HEK293 (cell line): ENCODE measurements around the gene NCAPG2.

Experiments
- CTCF ChIA-PET: fragments of 350-600 bp; formaldehyde crosslinking; extraction: SDS; loops from one replicate; lab custom pipeline; 2021; ENCODE audit warnings: antibody characterized with exemption; lab: Yijun Ruan, JAX
- POLR2A ChIA-PET: fragments of 300-600 bp; formaldehyde crosslinking; extraction: SDS; loops from one replicate; lab custom pipeline; 2020; ENCODE audit warnings: antibody characterized with exemption, inconsistent platforms; lab: Yijun Ruan, JAX
- H3K27ac ChIP-seq: fragments of 200-500 bp; sonication (Bioruptor generic); 2 replicates; pipeline ENCODE4 v1.5.1; 2014; ENCODE audit warnings: low read depth, low read length, control low read depth, inconsistent platforms; ENCODE audit errors: extremely low read depth
- H3K36me3 ChIP-seq, 2 experiments: fragments of 200-500 bp in 1 of 2; sonication (Bioruptor generic) in 1 of 2; 1 replicate in 1 of 2; 2 replicates in 1 of 2; pipeline ENCODE4 v1.5.1; 2014 to 2017; ENCODE audit warnings: inconsistent platforms in 2 of 2, low read length in 2 of 2; ENCODE audit not compliant: control insufficient read depth in 2 of 2, insufficient read depth in 1 of 2
- H3K4me1 ChIP-seq: fragments of 200-500 bp; sonication (Bioruptor generic); 2 replicates; pipeline ENCODE4 v1.5.1; 2014; ENCODE audit warnings: mild to moderate bottlenecking, low read length, inconsistent platforms; ENCODE audit not compliant: control insufficient read depth, insufficient read depth
- H3K4me3 ChIP-seq: 2 replicates; pipeline ENCODE4 v1.5.1; 2011; ENCODE audit warnings: low read depth, mild to moderate bottlenecking, control low read depth, low read length, moderate library complexity
- H3K9me3 ChIP-seq: fragments of 200-500 bp; sonication (Bioruptor generic); 2 replicates; pipeline ENCODE4 v1.5.1; 2014; ENCODE audit warnings: low read depth, low read length, inconsistent platforms; ENCODE audit not compliant: control insufficient read depth, insufficient read depth
- BCL11A ChIP-seq: fragments of 450-650 bp; formaldehyde crosslinking; IDR thresholded peaks from 2 replicates; pipeline ENCODE4 v1.5.1; 2016; ENCODE audit warnings: low read depth, missing biosample characterization, missing genetic modification characterization
- GLIS1 ChIP-seq: fragments of 450-650 bp; formaldehyde crosslinking; IDR thresholded peaks from 2 replicates; pipeline ENCODE4 v1.5.1; 2016; ENCODE audit warnings: missing biosample characterization, missing genetic modification characterization
- GLIS2 ChIP-seq: fragments of 450-650 bp; formaldehyde crosslinking; IDR thresholded peaks from 2 replicates; pipeline ENCODE4 v1.5.1; 2016; ENCODE audit warnings: missing biosample characterization, missing genetic modification characterization
- HOXA7 ChIP-seq: sonication (generic); formaldehyde crosslinking; IDR thresholded peaks from 2 replicates; pipeline ENCODE4 v1.8.1; 2022; ENCODE audit warnings: missing genetic modification reagents, borderline replicate concordance
- ZBTB21 ChIP-seq: fragments of 450-650 bp; formaldehyde crosslinking; IDR thresholded peaks from 2 replicates; pipeline ENCODE4 v1.5.1; 2017; ENCODE audit warnings: missing biosample characterization, missing genetic modification characterization
- ZFP3 ChIP-seq: fragments of 450-650 bp; formaldehyde crosslinking; IDR thresholded peaks from 2 replicates; pipeline ENCODE4 v1.5.1; 2016; ENCODE audit warnings: low read depth, missing biosample characterization, missing genetic modification characterization
- ZNF10 ChIP-seq: fragments of 450-650 bp; formaldehyde crosslinking; IDR thresholded peaks from 2 replicates; pipeline ENCODE4 v1.5.1; 2017; ENCODE audit warnings: missing biosample characterization, missing genetic modification characterization
- ZNF114 ChIP-seq: fragments of 450-650 bp; formaldehyde crosslinking; IDR thresholded peaks from 2 replicates; pipeline ENCODE4 v1.5.0; 2017; ENCODE audit warnings: missing biosample characterization, missing genetic modification characterization
- ZNF221 ChIP-seq: fragments of 450-650 bp; formaldehyde crosslinking; IDR thresholded peaks from 2 replicates; pipeline ENCODE4 v1.5.1; 2017; ENCODE audit warnings: missing biosample characterization, missing genetic modification characterization, borderline replicate concordance
- ZNF239 ChIP-seq: fragments of 450-650 bp; formaldehyde crosslinking; IDR thresholded peaks from 2 replicates; pipeline ENCODE4 v1.5.1; 2016; ENCODE audit warnings: missing biosample characterization, missing genetic modification characterization
- ZNF473 ChIP-seq: fragments of 450-650 bp; formaldehyde crosslinking; IDR thresholded peaks from 2 replicates; pipeline ENCODE4 v1.5.1; 2017; ENCODE audit warnings: missing biosample characterization, missing genetic modification characterization
- ZNF548 ChIP-seq: fragments of 450-650 bp; formaldehyde crosslinking; IDR thresholded peaks from 2 replicates; pipeline ENCODE4 v1.5.1; 2016; ENCODE audit warnings: missing biosample characterization, missing genetic modification characterization
- ZNF558 ChIP-seq: fragments of 450-650 bp; formaldehyde crosslinking; IDR thresholded peaks from 2 replicates; pipeline ENCODE4 v1.5.1; 2016; ENCODE audit warnings: missing biosample characterization, missing genetic modification characterization
- ZNF623 ChIP-seq: fragments of 450-650 bp; formaldehyde crosslinking; IDR thresholded peaks from 2 replicates; pipeline ENCODE4 v1.5.1; 2016; ENCODE audit warnings: missing biosample characterization, missing genetic modification characterization
- ZNF624 ChIP-seq: fragments of 450-650 bp; formaldehyde crosslinking; IDR thresholded peaks from 2 replicates; pipeline ENCODE4 v1.5.1; 2017; ENCODE audit warnings: missing biosample characterization, missing genetic modification characterization
- ZNF629 ChIP-seq: fragments of 450-650 bp; formaldehyde crosslinking; IDR thresholded peaks from 2 replicates; pipeline ENCODE4 v1.5.1; 2017; ENCODE audit warnings: missing biosample characterization, missing genetic modification characterization
- TF ChIP-seq, protein P1 (sequence below): fragments of 450-650 bp; formaldehyde crosslinking; IDR thresholded peaks from 2 replicates; pipeline ENCODE4 v1.5.1; 2016; ENCODE audit warnings: missing biosample characterization, missing genetic modification characterization
- TF ChIP-seq, protein P2 (sequence below): fragments of 450-650 bp; formaldehyde crosslinking; IDR thresholded peaks from 2 replicates; pipeline ENCODE4 v1.5.1; 2017; ENCODE audit warnings: missing biosample characterization, missing genetic modification characterization
- TF ChIP-seq, protein P3 (sequence below): fragments of 450-650 bp; formaldehyde crosslinking; IDR thresholded peaks from 2 replicates; pipeline ENCODE4 v1.5.1; 2016; ENCODE audit warnings: missing biosample characterization, missing genetic modification characterization
- TF ChIP-seq, protein P4 (sequence below): fragments of 450-650 bp; formaldehyde crosslinking; optimal IDR thresholded peaks from 2 replicates; pipeline ENCODE3; 2016; ENCODE audit warnings: missing biosample characterization, mild to moderate bottlenecking, missing genetic modification characterization
- TF ChIP-seq, protein P5 (sequence below): fragments of 450-650 bp; formaldehyde crosslinking; IDR thresholded peaks from 2 replicates; pipeline ENCODE4 v1.5.1; 2016; ENCODE audit warnings: missing biosample characterization, missing genetic modification characterization, low read depth

Gene NCAPG2

DNA sequence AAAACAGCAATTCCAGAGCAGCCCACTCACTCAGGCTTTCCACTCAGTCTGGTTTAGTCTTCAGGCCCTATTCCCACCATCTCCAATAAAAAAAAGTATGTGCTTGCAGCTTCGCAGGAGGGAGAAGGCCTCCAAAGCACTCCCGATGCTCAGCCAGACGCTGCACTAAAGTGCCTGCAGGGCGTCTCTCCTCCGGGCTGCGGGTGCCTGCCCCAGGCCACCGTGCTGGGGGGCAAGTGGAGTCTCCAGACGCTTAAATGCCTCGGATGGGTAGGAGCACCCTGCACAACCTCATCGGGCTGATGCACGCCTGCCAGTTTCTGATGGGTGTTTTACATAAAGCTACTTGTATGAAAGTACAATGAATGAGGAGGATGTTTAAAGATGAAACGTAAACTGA lies 31.3 kb upstream of the NCAPG2 start:
- Histone ChIP-seq H3K4me1 (no peaks in the 10 kb centered on the region), H3K36me3 (peaks cover 0 to 53% of the 10 kb centered on the region in 2 experiments; a peak in 2 of 3 replicates), H3K27ac (no peak overlapping the region), H3K4me3 (no peak overlapping the region), H3K9me3 (no peaks in the 10 kb centered on the region)
- ChIA-PET CTCF (no interaction called here), POLR2A (no interaction called here)
- TF ChIP-seq ZNF221 (tag by site-specific recombination) (no peak), ZFP3 (tag by site-specific recombination) (no peak), ZNF624 (tag by site-specific recombination) (no peak)
- TF ChIP-seq, protein P1, sequence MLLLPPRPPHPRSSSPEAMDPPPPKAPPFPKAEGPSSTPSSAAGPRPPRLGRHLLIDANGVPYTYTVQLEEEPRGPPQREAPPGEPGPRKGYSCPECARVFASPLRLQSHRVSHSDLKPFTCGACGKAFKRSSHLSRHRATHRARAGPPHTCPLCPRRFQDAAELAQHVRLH (tag by site-specific recombination) = no peak
- TF ChIP-seq, protein P2, sequence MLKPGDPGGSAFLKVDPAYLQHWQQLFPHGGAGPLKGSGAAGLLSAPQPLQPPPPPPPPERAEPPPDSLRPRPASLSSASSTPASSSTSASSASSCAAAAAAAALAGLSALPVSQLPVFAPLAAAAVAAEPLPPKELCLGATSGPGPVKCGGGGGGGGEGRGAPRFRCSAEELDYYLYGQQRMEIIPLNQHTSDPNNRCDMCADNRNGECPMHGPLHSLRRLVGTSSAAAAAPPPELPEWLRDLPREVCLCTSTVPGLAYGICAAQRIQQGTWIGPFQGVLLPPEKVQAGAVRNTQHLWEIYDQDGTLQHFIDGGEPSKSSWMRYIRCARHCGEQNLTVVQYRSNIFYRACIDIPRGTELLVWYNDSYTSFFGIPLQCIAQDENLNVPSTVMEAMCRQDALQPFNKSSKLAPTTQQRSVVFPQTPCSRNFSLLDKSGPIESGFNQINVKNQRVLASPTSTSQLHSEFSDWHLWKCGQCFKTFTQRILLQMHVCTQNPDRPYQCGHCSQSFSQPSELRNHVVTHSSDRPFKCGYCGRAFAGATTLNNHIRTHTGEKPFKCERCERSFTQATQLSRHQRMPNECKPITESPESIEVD = no peak
- TF ChIP-seq, protein P3, sequence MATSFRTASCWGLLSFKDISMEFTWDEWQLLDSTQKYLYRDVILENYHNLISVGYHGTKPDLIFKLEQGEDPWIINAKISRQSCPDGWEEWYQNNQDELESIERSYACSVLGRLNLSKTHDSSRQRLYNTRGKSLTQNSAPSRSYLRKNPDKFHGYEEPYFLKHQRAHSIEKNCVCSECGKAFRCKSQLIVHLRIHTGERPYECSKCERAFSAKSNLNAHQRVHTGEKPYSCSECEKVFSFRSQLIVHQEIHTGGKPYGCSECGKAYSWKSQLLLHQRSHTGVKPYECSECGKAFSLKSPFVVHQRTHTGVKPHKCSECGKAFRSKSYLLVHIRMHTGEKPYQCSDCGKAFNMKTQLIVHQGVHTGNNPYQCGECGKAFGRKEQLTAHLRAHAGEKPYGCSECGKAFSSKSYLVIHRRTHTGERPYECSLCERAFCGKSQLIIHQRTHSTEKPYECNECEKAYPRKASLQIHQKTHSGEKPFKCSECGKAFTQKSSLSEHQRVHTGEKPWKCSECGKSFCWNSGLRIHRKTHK (tag by site-specific recombination) = no peak

DNA sequence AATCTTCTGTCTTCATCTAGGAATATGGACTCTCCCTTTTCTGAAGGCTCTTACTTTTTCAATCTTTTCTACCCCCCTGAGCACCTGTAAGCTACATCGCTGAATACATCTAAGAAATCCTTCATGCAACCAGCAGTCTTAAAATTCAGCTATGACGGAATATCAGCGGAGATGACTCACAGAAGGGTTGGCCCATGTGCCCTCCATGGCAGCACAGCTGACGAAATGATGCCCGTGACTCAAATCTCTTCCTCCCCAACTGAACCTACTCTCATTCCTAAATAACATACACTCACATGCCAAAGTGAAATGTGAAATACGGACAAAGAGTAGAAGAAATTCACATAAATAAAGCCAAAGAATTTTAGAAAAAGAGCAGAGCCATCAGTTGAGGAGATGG lies 30.3 kb upstream of the NCAPG2 start:
- Histone ChIP-seq H3K36me3 (peaks cover 0 to 49% of the 10 kb centered on the region in 2 experiments; a peak in 2 of 3 replicates), H3K4me3 (no peak overlapping the region), H3K4me1 (no peaks in the 10 kb centered on the region), H3K9me3 (no peaks in the 10 kb centered on the region), H3K27ac (no peak overlapping the region)
- POLR2A ChIA-PET = no interaction called here
- TF ChIP-seq, protein P4, sequence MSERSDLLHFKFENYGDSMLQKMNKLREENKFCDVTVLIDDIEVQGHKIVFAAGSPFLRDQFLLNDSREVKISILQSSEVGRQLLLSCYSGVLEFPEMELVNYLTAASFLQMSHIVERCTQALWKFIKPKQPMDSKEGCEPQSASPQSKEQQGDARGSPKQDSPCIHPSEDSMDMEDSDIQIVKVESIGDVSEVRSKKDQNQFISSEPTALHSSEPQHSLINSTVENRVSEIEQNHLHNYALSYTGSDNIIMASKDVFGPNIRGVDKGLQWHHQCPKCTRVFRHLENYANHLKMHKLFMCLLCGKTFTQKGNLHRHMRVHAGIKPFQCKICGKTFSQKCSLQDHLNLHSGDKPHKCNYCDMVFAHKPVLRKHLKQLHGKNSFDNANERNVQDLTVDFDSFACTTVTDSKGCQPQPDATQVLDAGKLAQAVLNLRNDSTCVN (tag by site-specific recombination) = no peak
- TF ChIP-seq ZNF10 (tag by site-specific recombination) (no peak), BCL11A (no peak), ZNF623 (no peak), ZNF558 (tag by site-specific recombination) (no peak), GLIS1 (tag by site-specific recombination) (no peak), ZNF473 (tag by site-specific recombination) (no peak), GLIS2 (no peak), ZNF548 (no peak), ZNF629 (no peak), ZBTB21 (tag by site-specific recombination) (no peak), HOXA7 (CRISPR knock-in tag) (no peak), ZNF239 (no peak), ZNF114 (tag by site-specific recombination) (no peak)
- TF ChIP-seq, protein P5, sequence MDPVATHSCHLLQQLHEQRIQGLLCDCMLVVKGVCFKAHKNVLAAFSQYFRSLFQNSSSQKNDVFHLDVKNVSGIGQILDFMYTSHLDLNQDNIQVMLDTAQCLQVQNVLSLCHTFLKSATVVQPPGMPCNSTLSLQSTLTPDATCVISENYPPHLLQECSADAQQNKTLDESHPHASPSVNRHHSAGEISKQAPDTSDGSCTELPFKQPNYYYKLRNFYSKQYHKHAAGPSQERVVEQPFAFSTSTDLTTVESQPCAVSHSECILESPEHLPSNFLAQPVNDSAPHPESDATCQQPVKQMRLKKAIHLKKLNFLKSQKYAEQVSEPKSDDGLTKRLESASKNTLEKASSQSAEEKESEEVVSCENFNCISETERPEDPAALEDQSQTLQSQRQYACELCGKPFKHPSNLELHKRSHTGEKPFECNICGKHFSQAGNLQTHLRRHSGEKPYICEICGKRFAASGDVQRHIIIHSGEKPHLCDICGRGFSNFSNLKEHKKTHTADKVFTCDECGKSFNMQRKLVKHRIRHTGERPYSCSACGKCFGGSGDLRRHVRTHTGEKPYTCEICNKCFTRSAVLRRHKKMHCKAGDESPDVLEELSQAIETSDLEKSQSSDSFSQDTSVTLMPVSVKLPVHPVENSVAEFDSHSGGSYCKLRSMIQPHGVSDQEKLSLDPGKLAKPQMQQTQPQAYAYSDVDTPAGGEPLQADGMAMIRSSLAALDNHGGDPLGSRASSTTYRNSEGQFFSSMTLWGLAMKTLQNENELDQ (tag by site-specific recombination) = no peak
- CTCF ChIA-PET = no interaction called here
